ENCODE measurements around the gene LILRA2. TPM values are rescaled to one million over a fixed set of nuclear protein-coding genes. Genes with fewer than 3 reads are reported as not detected.
"Not testable (repeated sequence)": the region's sequence is repeated elsewhere in the genome, so short reads cannot be mapped to it uniquely, and the experiment has no call there.

LILRA2 gene
- total RNA-seq, 4 donors from 2014 or later: 0.48 to 2.6 (median 1.6) TPM; not detected in 1

- intact Hi-C loops (cut with DNase I; ENCODE audit: low total_unique reads): no loop called here
- no peak for DNase-seq
- Histone ChIP-seq H3K27me3 (no peaks in the 10 kb centered on the region), H3K36me3 (no peaks in the 10 kb centered on the region), H3K4me1 (no peaks in the 10 kb centered on the region), H3K27ac (no peak overlapping the region), H3K9me3 (no peaks in the 10 kb centered on the region), H3K4me3 (no peak overlapping the region)
- TF ChIP-seq POLR2A (IDR thresholded peaks at IDR 0.05) (no peak), CTCF (IDR thresholded peaks at IDR 0.05) (no peak)
Measured at GRCh38 chr19:54570316-54570715, 3.3 kb upstream of the LILRA2 start.

DNA sequence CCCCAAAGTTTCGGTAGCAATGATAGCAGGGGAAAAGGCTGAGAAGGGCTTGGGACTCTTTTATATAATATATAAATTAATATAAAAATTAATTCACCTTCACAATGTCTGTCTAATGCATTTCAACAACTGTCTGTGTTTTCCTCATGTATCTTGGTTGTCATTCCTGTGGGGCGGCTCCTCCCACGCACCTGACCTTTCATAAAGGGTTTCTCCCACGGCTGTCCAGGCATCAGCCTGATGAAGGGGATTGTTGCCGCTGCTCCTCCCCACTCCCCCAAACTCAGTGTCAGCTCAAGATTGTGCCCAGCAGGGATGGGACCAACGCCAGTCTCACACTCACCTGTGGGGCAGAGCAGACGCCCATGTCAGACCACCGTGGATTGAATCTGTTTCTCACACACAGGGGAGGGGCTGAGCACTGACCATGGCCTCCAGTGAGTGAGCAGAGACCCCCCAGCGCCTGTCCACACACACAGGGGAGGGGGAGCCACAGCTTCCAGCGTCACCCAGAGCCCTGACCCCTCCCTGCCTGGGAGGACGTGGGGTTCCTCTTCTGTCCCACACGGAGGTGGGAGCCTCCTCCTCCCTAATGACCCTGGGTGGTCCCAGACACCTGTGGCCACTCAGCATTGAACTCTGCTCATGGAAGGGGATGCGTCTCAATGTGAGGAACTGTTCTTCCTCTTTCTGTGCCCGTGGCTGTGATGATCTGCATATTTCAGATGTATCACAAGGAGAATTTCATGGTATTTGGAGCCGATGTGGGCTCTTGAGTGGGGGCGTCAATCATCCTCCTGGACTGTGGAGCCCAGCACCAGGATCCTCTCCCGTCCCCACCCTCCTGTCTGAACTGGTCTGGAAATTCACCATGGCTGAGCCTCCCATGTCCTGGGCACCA lies 1.6 kb upstream of the LILRA2 start:
- DNase-seq; H3K36me3 ChIP-seq; H3K9me3 ChIP-seq; H3K4me1 ChIP-seq; intact Hi-C loops (cut with DNase I; ENCODE audit: low total_unique reads); H3K27ac ChIP-seq; H3K4me3 ChIP-seq; H3K27me3 ChIP-seq: not testable (repeated sequence)

GRCh38 chr19:54572696-54573311 lies 786 bp upstream of the LILRA2 start:
- intact Hi-C loops (cut with DNase I; ENCODE audit: low total_unique reads): no loop called here
- Histone ChIP-seq H3K36me3 (no peaks in the 10 kb centered on the region), H3K27me3 (no peaks in the 10 kb centered on the region), H3K27ac (no peak overlapping the region), H3K4me1 (no peaks in the 10 kb centered on the region), H3K9me3 (no peaks in the 10 kb centered on the region), H3K4me3 (no peak overlapping the region)
- no peak for TF ChIP-seq POLR2A (IDR thresholded peaks at IDR 0.05)
- no peak for TF ChIP-seq CTCF (IDR thresholded peaks at IDR 0.05)
- no peak for DNase-seq

DNA sequence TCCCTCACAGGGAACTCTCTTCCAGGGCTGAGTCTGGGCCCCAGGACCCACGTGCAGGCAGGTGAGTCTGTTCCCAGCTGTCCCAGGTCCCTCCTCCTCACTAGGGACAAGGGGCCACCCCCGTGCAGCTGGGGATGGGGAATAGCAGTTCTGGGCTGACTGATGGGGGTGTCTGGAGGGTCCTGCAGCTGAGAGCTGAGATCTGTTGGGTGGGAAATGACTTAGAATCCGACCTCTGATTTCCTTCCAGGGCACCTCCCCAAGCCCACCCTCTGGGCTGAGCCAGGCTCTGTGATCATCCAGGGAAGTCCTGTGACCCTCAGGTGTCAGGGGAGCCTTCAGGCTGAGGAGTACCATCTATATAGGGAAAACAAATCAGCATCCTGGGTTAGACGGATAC lies 461 bp downstream of the LILRA2 start:
- Histone ChIP-seq H3K27ac (no peak overlapping the region), H3K27me3 (no peaks in the 10 kb centered on the region), H3K4me1 (no peaks in the 10 kb centered on the region), H3K36me3 (no peaks in the 10 kb centered on the region), H3K9me3 (no peaks in the 10 kb centered on the region), H3K4me3 (no peak overlapping the region)
- DNase-seq: no peak
- intact Hi-C loops (cut with DNase I; ENCODE audit: low total_unique reads): no loop called here
- TF ChIP-seq CTCF (IDR thresholded peaks at IDR 0.05) (no peak), POLR2A (IDR thresholded peaks at IDR 0.05) (no peak)

DNA sequence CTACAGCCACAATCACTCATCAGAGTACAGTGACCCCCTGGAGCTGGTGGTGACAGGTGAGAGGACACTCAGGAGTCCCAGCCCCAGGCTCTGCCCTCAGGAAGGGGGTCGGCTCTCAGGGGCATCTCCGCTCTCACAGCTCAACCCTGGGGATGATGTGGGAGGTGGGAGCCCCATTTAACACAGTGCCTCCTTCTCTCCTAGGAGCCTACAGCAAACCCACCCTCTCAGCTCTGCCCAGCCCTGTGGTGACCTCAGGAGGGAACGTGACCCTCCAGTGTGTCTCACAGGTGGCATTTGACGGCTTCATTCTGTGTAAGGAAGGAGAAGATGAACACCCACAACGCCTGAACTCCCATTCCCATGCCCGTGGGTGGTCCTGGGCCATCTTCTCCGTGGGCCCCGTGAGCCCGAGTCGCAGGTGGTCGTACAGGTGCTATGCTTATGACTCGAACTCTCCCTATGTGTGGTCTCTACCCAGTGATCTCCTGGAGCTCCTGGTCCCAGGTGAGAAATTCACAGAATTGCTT lies 1.0 kb downstream of the LILRA2 start:
- intact Hi-C loops (cut with DNase I; ENCODE audit: low total_unique reads): no loop called here
- Histone ChIP-seq H3K4me3 (no peak overlapping the region), H3K27me3 (no peaks in the 10 kb centered on the region), H3K9me3 (no peaks in the 10 kb centered on the region), H3K27ac (no peak overlapping the region), H3K36me3 (no peaks in the 10 kb centered on the region), H3K4me1 (no peaks in the 10 kb centered on the region)
- TF ChIP-seq POLR2A (IDR thresholded peaks at IDR 0.05) (no peak), CTCF (IDR thresholded peaks at IDR 0.05) (no peak)
- no peak for DNase-seq

DNA sequence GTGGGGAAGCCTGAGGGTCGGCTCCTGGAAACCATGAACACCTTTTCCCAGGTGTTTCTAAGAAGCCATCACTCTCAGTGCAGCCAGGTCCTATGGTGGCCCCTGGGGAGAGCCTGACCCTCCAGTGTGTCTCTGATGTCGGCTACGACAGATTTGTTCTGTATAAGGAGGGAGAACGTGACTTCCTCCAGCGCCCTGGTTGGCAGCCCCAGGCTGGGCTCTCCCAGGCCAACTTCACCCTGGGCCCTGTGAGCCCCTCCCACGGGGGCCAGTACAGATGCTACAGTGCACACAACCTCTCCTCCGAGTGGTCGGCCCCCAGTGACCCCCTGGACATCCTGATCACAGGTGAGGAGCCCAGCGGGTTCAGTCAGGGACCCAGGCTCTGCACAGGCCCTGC lies 1.6 kb downstream of the LILRA2 start:
- H3K36me3 ChIP-seq; H3K4me3 ChIP-seq; intact Hi-C loops (cut with DNase I; ENCODE audit: low total_unique reads); H3K4me1 ChIP-seq; H3K9me3 ChIP-seq; H3K27me3 ChIP-seq; DNase-seq; H3K27ac ChIP-seq: not testable (repeated sequence)

Data from uterus (tissue), 4 donors.